ENCODE data around the gene MDM2. TPM values are rescaled to one million over a fixed set of nuclear protein-coding genes. Genes with fewer than 3 reads are reported as not detected.

Gene MDM2
- total RNA-seq, 1 experiment from 2014 or later: 97.1 TPM

DNA sequence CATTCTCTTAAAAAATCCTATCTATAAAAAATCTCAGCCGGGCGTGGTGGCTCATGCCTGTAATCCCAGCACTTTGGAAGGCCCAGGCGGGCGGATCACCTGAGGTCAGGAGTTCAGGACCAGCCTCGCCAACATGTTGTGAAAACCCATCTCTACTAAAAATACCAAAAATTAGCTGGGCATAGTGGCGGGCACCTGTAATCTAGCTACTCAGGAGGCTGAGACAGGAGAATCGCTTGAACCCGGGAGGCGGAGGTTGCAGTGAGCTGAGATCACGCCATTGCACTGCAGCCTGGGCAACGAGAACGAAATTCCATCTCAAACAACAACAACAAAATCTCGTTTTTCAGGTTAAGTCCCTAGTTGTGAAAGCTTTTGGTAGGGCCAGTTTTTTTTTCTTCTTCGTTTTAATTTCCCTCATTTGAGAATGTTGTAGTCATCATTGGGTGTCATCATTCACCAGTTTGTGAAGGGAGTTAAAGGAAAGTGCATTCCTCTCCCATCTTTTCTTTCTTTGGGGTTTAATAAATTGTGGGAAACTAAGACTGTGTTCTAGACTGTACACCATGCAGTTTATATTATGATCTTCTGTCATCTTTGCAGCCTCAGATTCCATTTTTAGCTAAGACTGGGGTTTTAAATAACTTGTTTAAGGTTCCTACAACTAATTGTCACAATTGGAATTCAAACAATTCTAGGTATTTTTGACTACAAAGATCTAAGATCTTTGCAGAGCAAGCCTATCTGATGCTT, 23.9 kb downstream of the MDM2 start:
- no peaks in the 10 kb centered on the region for H3K9me3 Mint-ChIP-seq (ENCODE audit: low read depth, unreplicated experiment)
- TF ChIP-seq, protein P1, sequence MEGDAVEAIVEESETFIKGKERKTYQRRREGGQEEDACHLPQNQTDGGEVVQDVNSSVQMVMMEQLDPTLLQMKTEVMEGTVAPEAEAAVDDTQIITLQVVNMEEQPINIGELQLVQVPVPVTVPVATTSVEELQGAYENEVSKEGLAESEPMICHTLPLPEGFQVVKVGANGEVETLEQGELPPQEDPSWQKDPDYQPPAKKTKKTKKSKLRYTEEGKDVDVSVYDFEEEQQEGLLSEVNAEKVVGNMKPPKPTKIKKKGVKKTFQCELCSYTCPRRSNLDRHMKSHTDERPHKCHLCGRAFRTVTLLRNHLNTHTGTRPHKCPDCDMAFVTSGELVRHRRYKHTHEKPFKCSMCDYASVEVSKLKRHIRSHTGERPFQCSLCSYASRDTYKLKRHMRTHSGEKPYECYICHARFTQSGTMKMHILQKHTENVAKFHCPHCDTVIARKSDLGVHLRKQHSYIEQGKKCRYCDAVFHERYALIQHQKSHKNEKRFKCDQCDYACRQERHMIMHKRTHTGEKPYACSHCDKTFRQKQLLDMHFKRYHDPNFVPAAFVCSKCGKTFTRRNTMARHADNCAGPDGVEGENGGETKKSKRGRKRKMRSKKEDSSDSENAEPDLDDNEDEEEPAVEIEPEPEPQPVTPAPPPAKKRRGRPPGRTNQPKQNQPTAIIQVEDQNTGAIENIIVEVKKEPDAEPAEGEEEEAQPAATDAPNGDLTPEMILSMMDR (IDR thresholded peaks at IDR 0.05; ENCODE audit: unreplicated experiment): no peak
- BruUV-seq (replicated peaks): no TSS peak
- CTCF ChIA-PET: no interaction called here
- DNase-seq: no peak
- H3K27me3 Mint-ChIP-seq (ENCODE audit: unreplicated experiment): no peaks in the 10 kb centered on the region
- H3K27ac Mint-ChIP-seq (ENCODE audit: unreplicated experiment): no peak overlapping the region
- H3K36me3 Mint-ChIP-seq (ENCODE audit: insufficient read depth, unreplicated experiment): peaks cover 25% of the 10 kb centered on the region
- H3K4me1 Mint-ChIP-seq (ENCODE audit: low read depth, unreplicated experiment): no peaks in the 10 kb centered on the region
- H3K4me3 Mint-ChIP-seq (ENCODE audit: low read depth, unreplicated experiment): no peak overlapping the region
- intact Hi-C loops (cut with micrococcal nuclease; ENCODE audit: unreplicated experiment): loop anchor here (10.0 kb wide), 1 partner anchor 423 kb away; no protein-coding TSS in a partner anchor

GRCh38 chr12:68832504-68832867, 24.5 kb downstream of the MDM2 start:
- Mint-ChIP-seq H3K27ac (ENCODE audit: unreplicated experiment) (no peak overlapping the region), H3K27me3 (ENCODE audit: unreplicated experiment) (no peaks in the 10 kb centered on the region), H3K4me1 (ENCODE audit: low read depth, unreplicated experiment) (no peaks in the 10 kb centered on the region), H3K9me3 (ENCODE audit: low read depth, unreplicated experiment) (no peaks in the 10 kb centered on the region), H3K36me3 (ENCODE audit: insufficient read depth, unreplicated experiment) (peaks cover 31% of the 10 kb centered on the region), H3K4me3 (ENCODE audit: low read depth, unreplicated experiment) (no peak overlapping the region)
- BruUV-seq (replicated peaks): no TSS peak
- CTCF ChIA-PET: no interaction called here
- intact Hi-C loops (cut with micrococcal nuclease; ENCODE audit: unreplicated experiment): loop anchor here (10.0 kb wide), 1 partner anchor 422 kb away; no protein-coding TSS in a partner anchor
- no peak for DNase-seq
- TF ChIP-seq, protein P1 (IDR thresholded peaks at IDR 0.05; ENCODE audit: unreplicated experiment): no peak

GRCh38 chr12:68833508-68833907, 25.5 kb downstream of the MDM2 start:
- CTCF ChIA-PET: interaction anchor here (0.6 kb wide), 1 partner anchor 341 kb away, joined by 5 read pairs; no protein-coding TSS in a partner anchor
- no TSS peak for BruUV-seq (replicated peaks)
- Mint-ChIP-seq H3K27me3 (ENCODE audit: unreplicated experiment) (no peaks in the 10 kb centered on the region), H3K4me1 (ENCODE audit: low read depth, unreplicated experiment) (no peaks in the 10 kb centered on the region), H3K4me3 (ENCODE audit: low read depth, unreplicated experiment) (no peak overlapping the region), H3K36me3 (ENCODE audit: insufficient read depth, unreplicated experiment) (peaks cover 37% of the 10 kb centered on the region), H3K27ac (ENCODE audit: unreplicated experiment) (no peak overlapping the region), H3K9me3 (ENCODE audit: low read depth, unreplicated experiment) (no peaks in the 10 kb centered on the region)
- TF ChIP-seq, protein P1 (IDR thresholded peaks at IDR 0.05; ENCODE audit: unreplicated experiment): no peak
- no peak for DNase-seq
- intact Hi-C loops (cut with micrococcal nuclease; ENCODE audit: unreplicated experiment): loop anchor here (10.0 kb wide), 1 partner anchor 421 kb away; no protein-coding TSS in a partner anchor

DNA sequence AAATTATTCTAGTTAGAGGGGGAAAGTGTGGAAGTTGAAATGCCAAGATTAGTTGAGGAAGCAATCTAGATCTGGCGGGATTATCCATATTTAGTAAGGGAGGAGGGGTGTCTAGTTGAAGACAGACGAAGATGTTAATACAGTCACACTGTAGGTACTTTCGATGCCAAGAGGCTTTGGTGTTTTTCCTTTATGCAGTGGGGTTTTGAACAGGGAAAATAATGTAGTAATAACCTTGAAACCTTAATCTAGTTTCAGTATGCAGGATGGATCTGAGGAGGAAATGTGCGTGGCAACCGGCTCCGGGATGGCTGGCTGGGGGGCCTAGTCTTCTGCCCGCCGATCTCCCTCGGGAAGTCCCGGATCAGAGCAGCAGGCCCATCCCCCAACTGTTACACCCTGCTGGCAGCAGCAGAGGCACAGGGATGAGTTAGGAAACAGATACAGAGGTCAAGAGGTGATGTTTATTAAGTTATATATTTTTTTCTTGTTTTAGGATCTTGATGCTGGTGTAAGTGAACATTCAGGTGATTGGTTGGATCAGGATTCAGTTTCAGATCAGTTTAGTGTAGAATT, 27.4 kb downstream of the MDM2 start:
- no TSS peak for BruUV-seq (replicated peaks)
- TF ChIP-seq, protein P1 (IDR thresholded peaks at IDR 0.05; ENCODE audit: unreplicated experiment): no peak
- intact Hi-C loops (cut with micrococcal nuclease; ENCODE audit: unreplicated experiment): loop anchor here (10.0 kb wide), 1 partner anchor 419 kb away; no protein-coding TSS in a partner anchor
- no peaks in the 10 kb centered on the region for H3K9me3 Mint-ChIP-seq (ENCODE audit: low read depth, unreplicated experiment)
- H3K27ac Mint-ChIP-seq (ENCODE audit: unreplicated experiment): no peak overlapping the region
- CTCF ChIA-PET: interaction anchor here (0.7 kb wide), 1 partner anchor 108 kb away, joined by 3 read pairs; no protein-coding TSS in a partner anchor
- H3K27me3 Mint-ChIP-seq (ENCODE audit: unreplicated experiment): no peaks in the 10 kb centered on the region
- H3K4me3 Mint-ChIP-seq (ENCODE audit: low read depth, unreplicated experiment): no peak overlapping the region
- peaks cover 50% of the 10 kb centered on the region for H3K36me3 Mint-ChIP-seq (ENCODE audit: insufficient read depth, unreplicated experiment)
- DNase-seq: no peak
- no peaks in the 10 kb centered on the region for H3K4me1 Mint-ChIP-seq (ENCODE audit: low read depth, unreplicated experiment)
